ENCODE results near the gene RETSAT.
A peak's percentile ranks its signal among the peaks of the same experiment; 100 is the strongest.
"Not testable (repeated sequence)": the region's sequence is repeated elsewhere in the genome, so short reads cannot be mapped to it uniquely, and the experiment has no call there.

RETSAT gene

GRCh38 chr2:85354286-85355072 lies at the start of gene RETSAT, which contains the start of gene ELMOD3:
TSS of gene RETSAT (minus strand) at chr2:85354528. CDS start at chr2:85354507, 21 bp downstream.
TSS of gene ELMOD3 (plus strand) at chr2:85354769. CDS start at chr2:85357199, 2,430 bp downstream.
- DNase-seq (ENCODE audit: low spot score): peak; percentile 97

GRCh38 chr2:85401844-85402243 lies 47.5 kb upstream of the RETSAT start:
- DNase-seq (ENCODE audit: low spot score): no peak

GRCh38 chr2:85401464-85401805 lies 47.1 kb upstream of the RETSAT start:
- DNase-seq (ENCODE audit: low spot score): no peak

- DNase-seq (ENCODE audit: low spot score): no peak
These were observed 46.5 kb upstream of the RETSAT start for GRCh38 chr2:85400541-85401463.

GRCh38 chr2:85400023-85400422 lies 45.7 kb upstream of the RETSAT start:
- DNase-seq (ENCODE audit: low spot score): no peak

GRCh38 chr2:85399183-85399455 lies 44.8 kb upstream of the RETSAT start:
- DNase-seq (ENCODE audit: low spot score): no peak

GRCh38 chr2:85398426-85399182 lies 44.3 kb upstream of the RETSAT start:
- no peak for DNase-seq (ENCODE audit: low spot score)

- no peak for DNase-seq (ENCODE audit: low spot score)
These were observed 43.6 kb upstream of the RETSAT start for GRCh38 chr2:85397925-85398331.

GRCh38 chr2:85396531-85397470 lies 42.5 kb upstream of the RETSAT start:
- DNase-seq (ENCODE audit: low spot score): no peak

- DNase-seq (ENCODE audit: low spot score): no peak
These were observed 41.7 kb upstream of the RETSAT start for GRCh38 chr2:85395912-85396475.

- DNase-seq (ENCODE audit: low spot score): no peak
These were observed 40.6 kb upstream of the RETSAT start for GRCh38 chr2:85394976-85395375.

GRCh38 chr2:85394261-85394681 lies 39.9 kb upstream of the RETSAT start:
- DNase-seq (ENCODE audit: low spot score): peak; percentile 24

GRCh38 chr2:85393836-85394235 lies 39.5 kb upstream of the RETSAT start:
- peak; percentile 83 for DNase-seq (ENCODE audit: low spot score)

- peak; percentile 81 for DNase-seq (ENCODE audit: low spot score)
These were observed 36.8 kb upstream of the RETSAT start for GRCh38 chr2:85390941-85391669.

GRCh38 chr2:85388878-85389538 lies 34.7 kb upstream of the RETSAT start:
- DNase-seq (ENCODE audit: low spot score): no peak

- no peak for DNase-seq (ENCODE audit: low spot score)
These were observed 33.4 kb upstream of the RETSAT start for GRCh38 chr2:85387754-85388153.

GRCh38 chr2:85385746-85386145 lies 31.4 kb upstream of the RETSAT start:
- no peak for DNase-seq (ENCODE audit: low spot score)

GRCh38 chr2:85383850-85384249 lies 29.5 kb upstream of the RETSAT start:
- DNase-seq (ENCODE audit: low spot score): no peak

GRCh38 chr2:85383151-85383550 lies 28.8 kb upstream of the RETSAT start:
- not testable (repeated sequence) for DNase-seq (ENCODE audit: low spot score)

GRCh38 chr2:85380048-85380447 lies 25.7 kb upstream of the RETSAT start:
- DNase-seq (ENCODE audit: low spot score): no peak
